Muscle layer of duodenum (tissue), 2 donors: ENCODE results near the gene SLC26A6.

Experiments
- H3K27ac ChIP-seq: one replicate; pipeline ENCODE4 v1.7.0; 2013; ENCODE audit warnings: mild to moderate bottlenecking, low read length
- H3K27me3 ChIP-seq: one replicate; pipeline ENCODE4 v1.7.0; 2013; ENCODE audit warnings: low read depth, mild to moderate bottlenecking, control low read depth, low read length
- H3K36me3 ChIP-seq, 2 donors: one replicate each; pipeline ENCODE4 v1.7.0; 2013; ENCODE audit warnings: low read length in 2 of 2, control low read depth in 1 of 2, mild to moderate bottlenecking in 1 of 2; ENCODE audit not compliant: insufficient read depth in 2 of 2, control insufficient read depth in 1 of 2
- H3K4me1 ChIP-seq, 2 donors: one replicate each; pipeline ENCODE4 v1.7.0; 2013; ENCODE audit warnings: low read length in 2 of 2, mild to moderate bottlenecking in 2 of 2, control low read depth in 1 of 2, moderate library complexity in 1 of 2; ENCODE audit not compliant: insufficient read depth in 2 of 2, control insufficient read depth in 1 of 2
- H3K4me3 ChIP-seq, 2 donors: one replicate each; pipeline ENCODE4 v1.7.0; 2013; ENCODE audit warnings: low read length in 2 of 2, low read depth in 1 of 2, mild to moderate bottlenecking in 1 of 2
- H3K9me3 ChIP-seq, 2 donors: one replicate each; pipeline ENCODE4 v1.7.0; 2013; ENCODE audit warnings: low read length in 2 of 2, control low read depth in 1 of 2, mild to moderate bottlenecking in 1 of 2; ENCODE audit not compliant: control insufficient read depth in 1 of 2
- donor health status: healthy.

Gene SLC26A6

DNA sequence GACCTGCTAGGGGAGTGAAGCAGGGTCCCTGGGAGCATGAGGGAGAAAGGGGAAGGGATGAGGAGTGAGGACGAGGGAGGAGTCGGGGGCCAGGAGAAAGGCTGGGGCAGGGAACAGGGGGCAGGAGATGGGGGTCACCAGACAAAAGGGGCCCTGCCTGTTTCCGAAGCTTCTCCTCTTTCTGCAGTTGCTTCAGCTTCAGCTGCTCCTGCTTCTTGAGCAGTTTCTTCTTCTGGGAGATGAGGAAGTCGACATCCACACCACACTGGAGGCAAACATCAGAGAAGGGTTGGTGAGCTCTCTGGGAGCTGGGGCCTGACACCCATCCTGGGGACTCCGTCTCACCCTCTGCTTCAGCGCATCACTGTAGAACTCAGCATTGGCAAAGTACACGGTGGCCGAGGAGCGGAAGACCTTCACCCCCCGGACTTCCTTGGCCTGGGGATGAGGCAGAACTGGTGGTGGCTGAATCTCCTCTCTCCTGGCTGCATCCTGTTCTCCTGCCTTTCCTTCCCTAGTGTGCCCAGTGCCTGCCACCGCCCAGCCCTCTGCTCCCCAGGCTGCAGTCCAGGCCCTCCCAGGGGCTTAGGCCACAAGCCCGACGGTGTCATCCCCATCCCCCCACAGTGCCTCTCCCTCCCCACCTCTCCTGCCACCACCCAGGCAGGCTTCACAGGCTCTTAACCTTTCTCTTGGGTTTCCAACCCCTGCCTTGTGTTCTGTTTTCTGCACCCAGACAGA, 6.8 kb downstream of the SLC26A6 start:
- peaks cover 21 to 80% of the 10 kb centered on the region in 2 donors for H3K36me3 ChIP-seq
- no peaks in the 10 kb centered on the region for H3K4me1 ChIP-seq

DNA sequence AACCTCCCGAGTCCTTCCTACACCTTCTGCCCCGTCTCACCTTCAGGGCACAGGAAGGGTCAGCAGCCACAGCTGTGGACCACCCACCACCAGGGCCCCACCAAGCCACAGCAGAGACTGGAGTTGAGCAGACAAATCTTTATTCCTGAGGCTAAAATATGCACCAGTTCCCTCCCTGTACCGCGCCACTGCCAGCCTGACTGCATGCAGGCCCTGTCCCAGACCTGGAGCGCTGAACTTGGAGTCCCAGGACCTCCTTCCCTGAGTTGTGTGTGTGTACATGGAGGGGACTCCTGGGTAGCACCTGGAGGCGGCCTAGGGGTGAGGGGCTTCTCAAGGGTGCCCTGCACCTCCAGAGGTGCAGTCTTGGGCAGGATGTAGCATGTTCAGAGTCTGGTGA, 9.7 kb downstream of the SLC26A6 start:
- H3K27ac ChIP-seq: no peak overlapping the region
- no peaks in the 10 kb centered on the region for H3K27me3 ChIP-seq
- H3K36me3 ChIP-seq: peaks cover 20 to 55% of the 10 kb centered on the region in 2 donors
- no peaks in the 10 kb centered on the region for H3K4me1 ChIP-seq
- no peaks in the 10 kb centered on the region for H3K9me3 ChIP-seq
- no peak overlapping the region for H3K4me3 ChIP-seq

More for the DNA sequence above, 6.8 kb downstream of the SLC26A6 start:
- Histone ChIP-seq H3K4me3 (no peak overlapping the region), H3K27ac (no peak overlapping the region), H3K27me3 (no peaks in the 10 kb centered on the region), H3K9me3 (no peaks in the 10 kb centered on the region)

DNA sequence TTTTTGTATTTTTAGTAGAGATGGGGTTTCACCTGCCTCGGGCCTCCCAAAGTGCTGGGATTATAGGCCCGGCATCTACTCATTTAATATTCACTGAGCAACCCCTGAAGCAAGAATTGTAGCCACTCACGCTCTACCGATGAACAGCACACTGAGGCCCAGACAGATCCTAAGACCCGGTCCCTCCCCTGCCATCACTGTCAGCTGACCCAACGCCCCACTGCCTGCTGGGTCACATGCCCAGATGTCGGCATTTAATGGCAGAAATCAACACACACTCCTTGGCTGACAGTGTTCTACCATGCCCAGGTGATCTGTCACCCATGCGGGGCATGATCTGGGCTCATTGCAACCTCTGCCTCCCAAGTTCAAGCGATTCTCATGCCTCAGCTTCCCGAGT, 10.5 kb downstream of the SLC26A6 start:
- Histone ChIP-seq H3K9me3 (no peaks in the 10 kb centered on the region), H3K27ac (no peak overlapping the region), H3K4me3 (no peak overlapping the region), H3K4me1 (no peaks in the 10 kb centered on the region), H3K27me3 (no peaks in the 10 kb centered on the region), H3K36me3 (peaks cover 14 to 47% of the 10 kb centered on the region in 2 donors)

DNA sequence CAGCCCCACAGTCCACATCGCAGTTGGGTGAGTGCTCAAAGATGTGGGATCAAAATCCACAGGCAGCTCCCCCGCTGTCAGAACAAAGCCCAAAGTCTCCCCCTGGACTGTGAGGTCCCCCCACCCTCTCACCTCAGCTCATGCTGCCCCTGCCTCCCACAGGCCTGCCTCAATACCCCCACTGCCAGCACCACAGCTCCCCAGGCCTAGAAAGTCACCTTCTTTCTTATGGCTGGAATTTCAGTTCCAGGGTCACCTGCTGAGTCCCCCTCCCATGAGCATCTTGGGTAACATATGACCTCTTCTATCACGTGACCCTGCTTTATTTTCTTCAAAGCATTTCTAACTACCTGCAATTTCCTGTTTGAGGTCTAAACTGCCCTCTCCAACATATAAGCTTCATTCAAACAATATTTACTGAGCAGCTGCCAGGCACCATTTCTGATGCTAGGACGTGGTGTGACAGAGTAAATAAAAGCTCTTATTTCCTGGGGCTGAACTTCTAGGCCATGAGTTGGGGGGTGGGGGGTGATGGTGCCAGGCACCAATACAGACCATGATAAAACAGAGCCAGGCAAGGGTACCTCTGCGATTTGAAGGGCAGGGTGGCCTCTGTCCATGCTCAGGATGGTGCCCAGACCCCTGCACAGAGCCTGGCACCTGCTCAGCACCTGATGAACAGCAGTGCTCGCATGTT, 11.3 kb downstream of the SLC26A6 start:
- no peaks in the 10 kb centered on the region for H3K9me3 ChIP-seq
- H3K36me3 ChIP-seq: peaks cover 8 to 39% of the 10 kb centered on the region in 2 donors
- H3K4me3 ChIP-seq: no peak overlapping the region
- no peak overlapping the region for H3K27ac ChIP-seq
- H3K27me3 ChIP-seq: no peaks in the 10 kb centered on the region
- no peaks in the 10 kb centered on the region for H3K4me1 ChIP-seq

DNA sequence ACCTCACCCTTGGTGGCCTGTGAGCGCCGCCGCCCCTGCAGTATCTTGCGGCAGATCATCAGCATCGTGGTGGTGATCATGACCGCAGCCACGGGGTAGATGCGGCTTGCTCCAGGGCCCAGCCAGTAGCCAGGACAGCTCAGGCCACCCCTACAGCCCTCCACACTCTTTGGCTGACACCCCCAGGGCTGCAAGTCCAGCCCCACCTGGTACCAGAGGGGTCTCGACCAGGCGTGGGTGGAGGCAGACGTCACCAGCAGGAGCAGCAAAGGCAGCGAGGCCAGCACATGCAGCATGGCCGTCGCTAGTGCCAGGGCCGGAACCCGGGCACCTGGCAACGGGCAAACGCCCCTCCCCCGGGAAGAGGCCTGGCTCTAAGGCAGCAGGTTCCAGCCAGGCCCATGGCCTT, 13.8 kb downstream of the SLC26A6 start, which contains the start of gene TMEM89:
Gene TMEM89, minus strand, starts transcription at position 309 of the 409 bp plus-strand sequence. Its CDS starts 13 bp downstream, at position 296.
- Histone ChIP-seq H3K9me3 (peaks cover 8 to 11% of the 10 kb centered on the region in 2 donors), H3K4me3 (no peak within 1 kb of the TSS), H3K27me3 (no peaks in the 10 kb centered on the region), H3K36me3 (peaks cover 0 to 14% of the 10 kb centered on the region in 2 donors), H3K4me1 (no peaks in the 10 kb centered on the region), H3K27ac (no peak within 1 kb of the TSS)

DNA sequence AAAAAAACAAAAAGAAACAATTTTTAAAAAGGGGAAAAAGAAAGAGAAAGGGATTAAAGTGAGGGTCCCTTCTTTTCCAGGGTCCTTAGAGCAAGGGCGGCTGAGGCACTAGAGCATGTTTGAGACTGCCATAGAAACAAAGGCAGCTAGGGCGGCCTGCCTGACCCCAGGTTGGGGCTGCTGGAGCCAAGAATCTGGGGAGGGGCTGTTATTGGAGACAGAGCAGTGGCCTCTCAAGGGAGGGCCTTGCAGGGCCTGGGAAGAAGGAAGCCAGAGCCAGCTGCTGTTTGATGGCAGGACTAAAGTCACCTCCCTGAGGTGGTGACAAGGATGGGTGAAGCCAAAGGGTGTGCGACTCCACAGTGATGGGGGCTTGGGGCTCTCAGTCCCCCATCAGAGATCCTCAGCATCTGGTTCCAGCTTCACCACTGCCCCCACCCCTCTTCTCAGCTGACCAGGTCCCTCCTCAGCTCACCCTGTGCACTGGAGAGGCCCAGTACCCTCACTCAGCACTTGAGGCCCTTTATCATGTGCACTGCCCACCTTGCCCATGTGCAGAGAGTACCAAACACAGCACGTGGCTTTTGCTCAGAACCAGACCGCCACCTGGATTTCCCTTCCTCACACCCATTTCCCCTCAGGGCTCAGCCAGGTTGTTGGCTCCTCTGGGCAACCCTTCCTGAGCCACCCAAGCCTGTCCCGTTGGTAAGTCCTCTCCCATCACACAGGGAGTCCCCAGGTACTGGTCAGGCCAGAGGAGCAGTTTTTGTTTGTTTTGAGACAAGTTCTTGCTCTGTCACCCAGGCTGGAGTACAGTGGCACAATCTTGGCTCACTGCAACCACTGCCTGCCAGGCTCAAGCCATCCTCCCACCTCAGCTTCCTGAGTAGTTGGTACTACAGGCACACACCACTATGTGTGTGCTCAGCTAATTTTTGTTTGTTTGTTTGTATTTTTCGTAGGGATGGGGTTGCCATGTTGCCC, 15.4 kb downstream of the SLC26A6 start:
- Histone ChIP-seq H3K27ac (no peak overlapping the region), H3K4me1 (no peaks in the 10 kb centered on the region), H3K36me3 (no peaks in the 10 kb centered on the region), H3K4me3 (no peak overlapping the region), H3K9me3 (peaks cover 8 to 11% of the 10 kb centered on the region in 2 donors), H3K27me3 (no peaks in the 10 kb centered on the region)

DNA sequence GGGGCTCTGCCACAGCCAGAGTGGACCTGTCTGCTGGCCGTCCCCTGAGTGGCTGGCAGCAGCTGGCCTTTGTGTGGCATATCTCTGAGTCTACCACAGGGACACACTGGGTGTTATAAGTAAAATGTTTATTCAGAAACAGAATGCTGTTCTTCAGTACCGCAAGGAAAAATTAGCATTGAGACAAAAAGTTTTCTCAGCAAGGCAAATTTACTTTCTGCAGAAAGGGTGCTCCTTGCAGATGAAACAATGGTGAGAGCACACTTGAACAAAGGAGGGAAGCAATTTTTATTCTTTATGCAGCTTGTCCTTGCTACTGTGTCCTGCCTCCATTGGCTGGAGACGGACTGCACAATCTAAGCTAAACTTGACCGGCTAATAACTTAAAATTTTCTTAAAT, 17.7 kb downstream of the SLC26A6 start:
- Histone ChIP-seq H3K9me3 (peaks cover 8 to 11% of the 10 kb centered on the region in 2 donors), H3K4me1 (no peaks in the 10 kb centered on the region), H3K36me3 (no peaks in the 10 kb centered on the region), H3K27me3 (no peaks in the 10 kb centered on the region), H3K27ac (no peak overlapping the region), H3K4me3 (no peak overlapping the region)

DNA sequence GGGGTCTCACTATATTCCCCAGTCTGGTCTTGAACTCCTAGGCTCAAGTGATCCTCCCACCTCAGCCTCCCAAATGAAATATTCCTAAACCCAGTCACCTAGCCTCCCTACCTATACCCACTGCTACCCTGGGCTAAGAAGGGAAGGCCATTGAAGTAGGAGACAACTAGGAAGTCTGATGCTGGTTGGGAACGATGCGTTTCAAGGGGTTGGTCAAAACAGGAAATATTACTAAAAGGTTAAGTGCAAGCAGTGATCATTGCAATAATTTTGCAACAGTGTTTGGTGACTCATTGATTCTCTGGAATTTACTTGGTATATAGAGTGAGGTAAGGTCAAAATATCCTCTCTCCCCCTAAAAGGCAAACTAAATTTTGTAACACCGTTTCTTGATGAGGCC, 21.2 kb downstream of the SLC26A6 start:
- no peak overlapping the region for H3K4me3 ChIP-seq
- no peak overlapping the region for H3K27ac ChIP-seq
- no peaks in the 10 kb centered on the region for H3K36me3 ChIP-seq
- H3K4me1 ChIP-seq: no peaks in the 10 kb centered on the region
- no peaks in the 10 kb centered on the region for H3K27me3 ChIP-seq
- H3K9me3 ChIP-seq: peaks cover 8 to 11% of the 10 kb centered on the region in 2 donors

DNA sequence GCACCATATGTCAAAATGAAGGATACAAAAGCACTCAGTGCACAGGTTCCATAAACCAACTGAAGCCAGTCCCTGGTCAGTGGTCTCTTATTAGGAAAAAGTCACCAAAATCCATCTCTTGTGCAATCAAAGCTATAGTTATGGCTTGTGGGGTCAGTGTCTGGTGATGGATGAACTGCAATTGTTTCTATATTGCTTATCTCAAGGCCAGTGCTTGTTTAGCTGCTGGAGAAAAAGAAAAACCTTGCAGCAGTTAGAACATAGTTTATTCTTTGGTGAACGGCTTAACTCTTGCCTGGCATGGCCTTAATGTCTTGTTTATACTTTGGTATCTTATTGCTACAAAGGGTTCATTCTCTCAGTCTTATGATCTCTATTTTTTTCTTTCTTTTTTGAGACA, 23.0 kb downstream of the SLC26A6 start:
- peaks cover 4% of the 10 kb centered on the region in 2 donors for H3K9me3 ChIP-seq
- no peaks in the 10 kb centered on the region for H3K27me3 ChIP-seq
- H3K4me3 ChIP-seq: no peak overlapping the region
- no peak overlapping the region for H3K27ac ChIP-seq
- H3K36me3 ChIP-seq: no peaks in the 10 kb centered on the region
- peaks cover 7 to 15% of the 10 kb centered on the region in 2 donors for H3K4me1 ChIP-seq

DNA sequence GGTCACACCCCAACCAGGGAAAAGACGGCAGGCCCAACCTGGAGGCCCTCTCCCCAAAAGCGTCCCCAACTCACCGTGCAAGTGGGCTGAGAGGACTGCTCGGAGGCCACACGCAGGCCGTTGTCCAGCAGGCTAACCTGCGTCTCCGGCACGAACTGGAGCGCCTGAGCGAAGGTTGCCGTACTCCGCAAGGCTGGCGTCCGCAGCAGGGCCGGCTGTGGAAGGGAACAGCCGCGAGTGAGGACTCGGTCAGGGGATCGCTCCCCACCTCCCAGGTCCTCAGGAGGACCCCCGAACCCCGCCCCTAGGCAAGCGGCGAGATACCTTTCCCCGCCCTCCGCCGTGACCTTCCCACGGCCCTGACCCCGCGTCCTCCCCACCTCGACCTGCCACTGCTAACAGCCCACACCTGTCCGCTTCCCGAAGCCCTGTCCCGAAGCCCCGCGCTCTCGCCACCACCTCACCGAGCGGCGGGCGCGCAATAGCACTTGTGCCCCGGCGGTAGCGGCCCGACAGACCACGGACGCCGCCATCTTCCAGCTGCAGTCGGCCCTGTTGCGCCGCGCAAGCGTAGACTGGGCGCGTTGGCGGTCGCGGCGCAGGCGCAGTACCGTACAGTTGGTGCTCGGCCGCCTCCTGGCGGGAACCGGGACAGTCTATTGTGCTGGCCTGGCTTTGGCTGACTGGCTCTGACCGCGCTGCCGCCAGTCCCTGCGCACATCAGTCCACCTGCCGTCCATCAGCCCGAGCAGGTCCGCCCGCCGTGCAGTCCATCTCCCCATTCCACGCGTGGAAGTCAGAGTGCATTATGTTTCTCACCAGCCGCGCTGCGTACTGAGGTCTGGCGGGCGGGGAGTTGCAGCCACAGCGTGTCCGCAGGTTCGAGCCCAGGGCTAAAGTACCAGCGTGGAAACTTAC, 25.9 kb downstream of the SLC26A6 start, which contains the start of gene UQCRC1:
Gene UQCRC1, minus strand, starts transcription at position 559 of the 918 bp plus-strand sequence. Its CDS starts 26 bp downstream, at position 533.
- Histone ChIP-seq H3K27me3 (no peaks in the 10 kb centered on the region), H3K36me3 (peaks cover 18 to 21% of the 10 kb centered on the region in 2 donors)

More for the DNA sequence above, 25.9 kb downstream of the SLC26A6 start, which contains the start of gene UQCRC1:
- peak within 1 kb of the TSS; percentile 86 for H3K27ac ChIP-seq
- H3K9me3 ChIP-seq: no peaks in the 10 kb centered on the region
- peaks cover 7 to 15% of the 10 kb centered on the region in 2 donors for H3K4me1 ChIP-seq
- H3K4me3 ChIP-seq: peak within 1 kb of the TSS; percentile 83 to 99
